IMR-90 (cell line): ENCODE results near the gene RNF38. TPM values are rescaled to one million over a fixed set of nuclear protein-coding genes. Genes with fewer than 3 reads are reported as not detected.

Experiments
- ATAC-seq: fragments of 200-7000 bp; cut with Tn5 transposase; 2 replicates; pipeline ENCODE4 v1.9.1; 2020; ENCODE audit warnings: low read depth, mild to moderate bottlenecking, moderate library complexity
- BruUV-seq: library from RNA; stranded (reverse); fragments of 400-500 nt; replicated peaks from 2 replicates; lab custom pipeline; 2021; lab: Mats Ljungman, UMichigan
- CTCF ChIA-PET: fragments of 300-600 bp; formaldehyde crosslinking; extraction: SDS; loops from one replicate; lab custom pipeline; 2021; ENCODE audit warnings: antibody characterized with exemption; lab: Yijun Ruan, JAX
- POLR2A ChIA-PET: fragments of 300-600 bp; sonication (Branson Sonifier 250); formaldehyde crosslinking; loops from one replicate; lab custom pipeline; 2022; ENCODE audit warnings: antibody characterized with exemption; ENCODE audit not compliant: unreplicated experiment; lab: Charles Lee
- DNase-seq: peaks from one replicate; pipeline ENCODE4 v3.0.0; 2013
- H2AFZ ChIP-seq: replicated peaks from 2 replicates; pipeline ENCODE3; 2013; ENCODE audit warnings: low read length, mild to moderate bottlenecking; ENCODE audit not compliant: poor library complexity
- H2AK5ac ChIP-seq: 2 replicates; pipeline ENCODE4 v1.6.1; 2013; ENCODE audit warnings: low read depth, low read length, inconsistent platforms
- H2AK9ac ChIP-seq: replicated peaks from 2 replicates; pipeline ENCODE3; 2013; ENCODE audit warnings: mild to moderate bottlenecking, low read depth, low read length, moderate library complexity; ENCODE audit not compliant: poor library complexity
- H2BK120ac ChIP-seq: 2 replicates; pipeline ENCODE4 v1.6.1; 2013; ENCODE audit warnings: low read depth, low read length, inconsistent platforms
- H2BK15ac ChIP-seq: 3 replicates; pipeline ENCODE4 v1.6.1; 2013; ENCODE audit warnings: low read depth, low read length, inconsistent platforms
- H2BK20ac ChIP-seq: 2 replicates; pipeline ENCODE4 v1.6.1; 2013; ENCODE audit warnings: low read depth, mild to moderate bottlenecking, inconsistent platforms, low read length, moderate library complexity
- H2BK5ac ChIP-seq: 2 replicates; pipeline ENCODE4 v1.6.1; 2013; ENCODE audit warnings: mild to moderate bottlenecking, low read depth, low read length, inconsistent platforms; ENCODE audit not compliant: poor library complexity, severe bottlenecking
- H3K14ac ChIP-seq: replicated peaks from 2 replicates; pipeline ENCODE4 v1.6.1; 2013; ENCODE audit warnings: low read depth, low read length, inconsistent platforms
- H3K18ac ChIP-seq: 2 replicates; pipeline ENCODE4 v1.6.1; 2013; ENCODE audit warnings: low read depth, low read length, control low read depth
- H3K23ac ChIP-seq: 2 replicates; pipeline ENCODE4 v1.6.1; 2013; ENCODE audit warnings: low read depth, low read length, inconsistent platforms
- H3K27ac ChIP-seq: 2 replicates; pipeline ENCODE4 v1.5.1; 2013; ENCODE audit warnings: mild to moderate bottlenecking, control low read depth, low read length; ENCODE audit not compliant: insufficient read depth
- H3K27me3 ChIP-seq: 2 replicates; pipeline ENCODE4 v1.6.1; 2013; ENCODE audit warnings: low read length; ENCODE audit not compliant: control insufficient read depth, insufficient read depth
- H3K36me3 ChIP-seq: 2 replicates; pipeline ENCODE4 v1.6.1; 2013; ENCODE audit warnings: low read length, mixed read lengths; ENCODE audit not compliant: control insufficient read depth, insufficient read depth
- H3K4ac ChIP-seq: 2 replicates; pipeline ENCODE4 v1.6.1; 2013; ENCODE audit warnings: low read depth, low read length, inconsistent platforms
- H3K4me1 ChIP-seq: 2 replicates; pipeline ENCODE4 v1.6.1; 2013; ENCODE audit warnings: low read length, mixed read lengths; ENCODE audit not compliant: control insufficient read depth, insufficient read depth
- H3K4me2 ChIP-seq: 2 replicates; pipeline ENCODE4 v1.6.1; 2013; ENCODE audit warnings: low read depth, mild to moderate bottlenecking, control low read depth, low read length, moderate library complexity
- H3K4me3 ChIP-seq: 2 replicates; pipeline ENCODE4 v1.5.1; 2013; ENCODE audit warnings: low read depth, mild to moderate bottlenecking, control low read depth, low read length, moderate library complexity; ENCODE audit not compliant: insufficient read depth
- H3K56ac ChIP-seq: 2 replicates; pipeline ENCODE4 v1.6.1; 2013; ENCODE audit warnings: low read length, inconsistent platforms; ENCODE audit not compliant: insufficient read depth; ENCODE audit errors: extremely low read depth
- H3K79me1 ChIP-seq, 2 experiments: 2 replicates each; pipeline ENCODE4 v1.6.1; 2013; ENCODE audit warnings: low read length in 2 of 2, inconsistent platforms in 1 of 2, low read depth in 1 of 2
- H3K9ac ChIP-seq: 2 replicates; pipeline ENCODE4 v1.6.1; 2013; ENCODE audit warnings: low read depth, low read length, control low read depth
- H3K9me1 ChIP-seq: 2 replicates; pipeline ENCODE4 v1.6.1; 2013; ENCODE audit warnings: low read length, inconsistent platforms; ENCODE audit not compliant: insufficient read depth
- H3K9me3 ChIP-seq: 2 replicates; pipeline ENCODE4 v1.6.1; 2013; ENCODE audit warnings: low read length; ENCODE audit not compliant: control insufficient read depth, insufficient read depth
- H4K20me1 ChIP-seq: 2 replicates; pipeline ENCODE4 v1.6.1; 2013; ENCODE audit warnings: low read length, inconsistent platforms; ENCODE audit not compliant: insufficient read depth
- H4K5ac ChIP-seq: 2 replicates; pipeline ENCODE4 v1.6.1; 2013; ENCODE audit warnings: mild to moderate bottlenecking, low read depth, low read length, control low read depth
- H4K8ac ChIP-seq, 2 experiments: 2 replicates each; pipeline ENCODE4 v1.6.1; 2013; ENCODE audit warnings: low read depth in 2 of 2, low read length in 2 of 2, control low read depth in 1 of 2, inconsistent platforms in 1 of 2
- H4K91ac ChIP-seq: 2 replicates; pipeline ENCODE4 v1.6.1; 2013; ENCODE audit warnings: low read depth, low read length, inconsistent platforms; ENCODE audit not compliant: insufficient read depth
- BHLHE40 ChIP-seq: fragments of 150-350 bp; IDR thresholded peaks from 2 replicates; pipeline ENCODE4 v1.6.1; 2016; ENCODE audit warnings: mild to moderate bottlenecking, low read depth, low read length
- MAFK ChIP-seq: IDR thresholded peaks from 2 replicates; pipeline ENCODE4 v1.6.1; 2012; ENCODE audit warnings: low read depth, low read length, improper control_type of control experiment
- NFE2L2 ChIP-seq: fragments of 150-350 bp; IDR thresholded peaks from 2 replicates; pipeline ENCODE4 v1.6.1; 2016; ENCODE audit warnings: low read depth, mild to moderate bottlenecking, low read length
- POLR2A ChIP-seq: IDR thresholded peaks from 2 replicates; pipeline ENCODE4 v1.6.1; 2012; ENCODE audit warnings: mild to moderate bottlenecking, low read depth, low read length
- RAD21 ChIP-seq: IDR thresholded peaks from 2 replicates; pipeline ENCODE4 v1.6.1; 2012; ENCODE audit warnings: low read length, improper control_type of control experiment
- RFX5 ChIP-seq: IDR thresholded peaks from 2 replicates; pipeline ENCODE4 v1.8.0; 2012; ENCODE audit warnings: low read depth, mild to moderate bottlenecking, low read length, moderate library complexity
- WGBS, 2 experiments: methylation state at CpG; one replicate each; pipeline versions ENCODE4 v1.1.5 to v1.1.7; 2013; ENCODE audit warnings: missing lambda C conversion rate in 2 of 2; ENCODE audit not compliant: insufficient read length in 1 of 2; ENCODE audit errors: extremely low coverage in 2 of 2; 5-methylcytosine and 5-hydroxymethylcytosine counted together
- dilution Hi-C: fragments of 300-500 bp; cut with HindIII; formaldehyde crosslinking; loops from one replicate; pipeline ENCODE4 v1.14.3; 2018; ENCODE audit warnings: low sequenced_read_pairs; ENCODE audit not compliant: unreplicated experiment
- in situ Hi-C: fragments of 300-500 bp; cut with MboI; formaldehyde crosslinking; loops from 3 replicates; pipeline ENCODE4 v1.14.3; 2019; ENCODE audit warnings: low sequenced_read_pairs, inconsistent platforms, mixed read lengths
- intact Hi-C: fragments of 100-400 bp; cut with micrococcal nuclease; formaldehyde crosslinking; loops from 2 replicates; pipeline ENCODE4 v1.10.0; 2022
- polyA plus RNA-seq, 3 experiments: library from polyadenylated mRNA; depleted of rRNA; stranded (reverse); fragments of >200 nt; gene quantifications; 2 replicates each; pipeline ENCODE4 v1.2.3, GENCODE V29; 2012; ENCODE audit warnings: low replicate concordance in 1 of 3
- total RNA-seq: library from RNA; depleted of rRNA; stranded (reverse); fragments of >200 nt; gene quantifications from 2 replicates; pipeline ENCODE4 v1.2.3, GENCODE V29; 2012
- TF ChIP-seq, protein P1 (sequence below): conservative IDR thresholded peaks from 2 replicates; pipeline ENCODE4 v1.5.1; 2012; ENCODE audit warnings: mild to moderate bottlenecking, low read depth, low read length, improper control_type of control experiment
- TF ChIP-seq, protein P2 (sequence below): fragments of 150-350 bp; IDR thresholded peaks from 2 replicates; pipeline ENCODE4 v1.6.1; 2017; ENCODE audit warnings: mild to moderate bottlenecking, antibody characterized with exemption, low read length, low read depth

RNF38 gene
- total and polyA plus RNA-seq, 2 of the 4 experiments (the other 2 are of a cell fraction): 8.8 to 11.2 TPM

DNA sequence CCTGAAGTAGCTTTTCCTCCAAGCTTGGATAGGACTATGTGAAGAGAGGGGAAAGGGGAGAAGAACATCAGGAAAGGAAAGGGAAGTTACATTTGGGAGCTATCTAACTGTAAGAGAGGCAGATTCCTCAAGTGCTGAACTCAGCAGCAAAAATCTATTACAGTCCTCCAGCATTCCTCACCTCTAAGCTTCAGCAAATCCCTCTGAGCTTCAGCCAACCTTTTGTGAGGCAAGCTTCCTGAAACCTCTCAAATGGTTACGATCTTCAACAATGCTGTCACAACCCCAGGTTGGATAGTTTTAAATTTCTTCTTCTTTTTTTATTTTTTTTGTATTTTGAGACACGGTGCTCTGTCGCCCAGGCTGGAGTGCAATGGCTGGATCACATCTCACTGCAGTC lies 2.5 kb upstream of the RNF38 start:
- Histone ChIP-seq H2BK5ac (no peak overlapping the region), H3K9me3 (no peaks in the 10 kb centered on the region), H3K9ac (no peak overlapping the region), H2BK120ac (no peak overlapping the region), H2BK15ac (no peak overlapping the region), H4K91ac (no peak overlapping the region), H3K14ac (no peak overlapping the region), H3K36me3 (no peaks in the 10 kb centered on the region), H2AK9ac (no peak overlapping the region), H3K79me1 (peaks cover 16 to 48% of the 10 kb centered on the region in 2 experiments), H4K20me1 (peaks cover 37% of the 10 kb centered on the region), H3K23ac (no peak overlapping the region), H2BK20ac (no peak overlapping the region), H2AFZ (no peak overlapping the region), H3K18ac (no peak overlapping the region), H3K4me1 (peaks cover 2% of the 10 kb centered on the region; the same call in 1 of the 2 replicates), H2AK5ac (no peak overlapping the region), H3K9me1 (no peaks in the 10 kb centered on the region), H3K27me3 (no peaks in the 10 kb centered on the region), H3K56ac (no peak overlapping the region), H3K4me2 (no peak overlapping the region), H3K4me3 (no peak overlapping the region), H3K4ac (no peak overlapping the region), H4K8ac (no peak overlapping the region), H4K5ac (no peak overlapping the region), H3K27ac (no peak overlapping the region)
- CTCF ChIA-PET: interaction anchor here (0.6 to 0.9 kb wide), 2 partner anchors 154 to 155 kb away, joined by 3 read pairs; no protein-coding TSS in a partner anchor
- dilution Hi-C loops: no loop called here
- ATAC-seq (no peak), DNase-seq (no peak)
- TF ChIP-seq, protein P1, sequence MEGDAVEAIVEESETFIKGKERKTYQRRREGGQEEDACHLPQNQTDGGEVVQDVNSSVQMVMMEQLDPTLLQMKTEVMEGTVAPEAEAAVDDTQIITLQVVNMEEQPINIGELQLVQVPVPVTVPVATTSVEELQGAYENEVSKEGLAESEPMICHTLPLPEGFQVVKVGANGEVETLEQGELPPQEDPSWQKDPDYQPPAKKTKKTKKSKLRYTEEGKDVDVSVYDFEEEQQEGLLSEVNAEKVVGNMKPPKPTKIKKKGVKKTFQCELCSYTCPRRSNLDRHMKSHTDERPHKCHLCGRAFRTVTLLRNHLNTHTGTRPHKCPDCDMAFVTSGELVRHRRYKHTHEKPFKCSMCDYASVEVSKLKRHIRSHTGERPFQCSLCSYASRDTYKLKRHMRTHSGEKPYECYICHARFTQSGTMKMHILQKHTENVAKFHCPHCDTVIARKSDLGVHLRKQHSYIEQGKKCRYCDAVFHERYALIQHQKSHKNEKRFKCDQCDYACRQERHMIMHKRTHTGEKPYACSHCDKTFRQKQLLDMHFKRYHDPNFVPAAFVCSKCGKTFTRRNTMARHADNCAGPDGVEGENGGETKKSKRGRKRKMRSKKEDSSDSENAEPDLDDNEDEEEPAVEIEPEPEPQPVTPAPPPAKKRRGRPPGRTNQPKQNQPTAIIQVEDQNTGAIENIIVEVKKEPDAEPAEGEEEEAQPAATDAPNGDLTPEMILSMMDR: no peak
- TF ChIP-seq RAD21 (no peak), MAFK (no peak), NFE2L2 (no peak), RFX5 (no peak), POLR2A (no peak), BHLHE40 (no peak)
- TF ChIP-seq, protein P2, sequence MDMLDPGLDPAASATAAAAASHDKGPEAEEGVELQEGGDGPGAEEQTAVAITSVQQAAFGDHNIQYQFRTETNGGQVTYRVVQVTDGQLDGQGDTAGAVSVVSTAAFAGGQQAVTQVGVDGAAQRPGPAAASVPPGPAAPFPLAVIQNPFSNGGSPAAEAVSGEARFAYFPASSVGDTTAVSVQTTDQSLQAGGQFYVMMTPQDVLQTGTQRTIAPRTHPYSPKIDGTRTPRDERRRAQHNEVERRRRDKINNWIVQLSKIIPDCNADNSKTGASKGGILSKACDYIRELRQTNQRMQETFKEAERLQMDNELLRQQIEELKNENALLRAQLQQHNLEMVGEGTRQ: no peak
- in situ Hi-C loops: loop anchor here (10.0 kb wide), 1 partner anchor 322 kb away; no protein-coding TSS in a partner anchor
- 100% methylated on average over 2 of the region's 3 CpGs; no CpG with 5 or more reads in 1 of the 2 experiments for WGBS, 2 experiments
- POLR2A ChIA-PET: interaction anchor here (0.6 kb wide), 1 partner anchor 17 kb away, joined by 4 read pairs; no protein-coding TSS in a partner anchor
- BruUV-seq: no TSS peak
- intact Hi-C loops: loop anchor here (10.0 kb wide), 1 partner anchor 452 kb away; no protein-coding TSS in a partner anchor
